WTC11 (cell line): Measurements from ENCODE around the gene NAT16. TPM values are rescaled to one million over a fixed set of nuclear protein-coding genes. Genes with fewer than 3 reads are reported as not detected.

Experiments used
- ATAC-seq: fragments of 200-7000 bp; cut with Tn5 transposase; 2 replicates; pipeline ENCODE4 v1.10.0; 2021; ENCODE audit warnings: mild to moderate bottlenecking, moderate library complexity
- CTCF ChIA-PET: fragments of 300-600 bp; sonication (Branson Sonifier 250); formaldehyde crosslinking; loops from one replicate; lab custom pipeline; 2021; ENCODE audit warnings: antibody characterized with exemption; lab: Charles Lee
- POLR2A ChIA-PET: fragments of 350-600 bp; sonication (Branson Sonifier 250); formaldehyde crosslinking; loops from one replicate; lab custom pipeline; 2021; ENCODE audit warnings: antibody characterized with exemption; lab: Charles Lee
- DNase-seq: peaks from one replicate; pipeline ENCODE4 v3.0.0; 2021; ENCODE audit warnings: low spot score
- H3K27ac Mint-ChIP-seq: 2 replicates; pipeline ENCODE4 v1.8.0; 2021; ENCODE audit warnings: mixed read lengths
- H3K27me3 Mint-ChIP-seq: 2 replicates; pipeline ENCODE4 v1.8.0; 2021; ENCODE audit warnings: low read depth, mild to moderate bottlenecking, moderate library complexity, mixed read lengths
- H3K36me3 Mint-ChIP-seq: 2 replicates; pipeline ENCODE4 v1.8.0; 2021; ENCODE audit warnings: mixed read lengths
- H3K4me1 Mint-ChIP-seq: 2 replicates; pipeline ENCODE4 v1.8.0; 2022; ENCODE audit warnings: mixed read lengths
- H3K4me3 Mint-ChIP-seq: 2 replicates; pipeline ENCODE4 v1.8.0; 2021; ENCODE audit warnings: mild to moderate bottlenecking, moderate library complexity, mixed read lengths
- H3K9me3 Mint-ChIP-seq: 2 replicates; pipeline ENCODE4 v1.8.0; 2021; ENCODE audit warnings: mixed read lengths
- CBFB ChIP-seq: sonication (generic); formaldehyde crosslinking; IDR thresholded peaks from 2 replicates; pipeline ENCODE4 v1.8.1; 2022; ENCODE audit warnings: mild to moderate bottlenecking, low read depth, missing genetic modification reagents
- ESRRA ChIP-seq: sonication (generic); formaldehyde crosslinking; IDR thresholded peaks from 2 replicates; pipeline ENCODE4 v1.8.1; 2022; ENCODE audit warnings: mild to moderate bottlenecking, missing genetic modification reagents, borderline replicate concordance
- GTF2I ChIP-seq: fragments of 250-450 bp; sonication (Bioruptor Pico); conservative IDR thresholded peaks from 2 replicates; pipeline ENCODE4 v1.4.0; 2021; ENCODE audit warnings: mild to moderate bottlenecking
- MAX ChIP-seq: sonication (generic); formaldehyde crosslinking; IDR thresholded peaks from 2 replicates; pipeline ENCODE4 v1.8.0; 2022; ENCODE audit warnings: mild to moderate bottlenecking, missing genetic modification reagents
- MXD4 ChIP-seq: fragments of 250-450 bp; sonication (Bioruptor Pico); IDR thresholded peaks from 2 replicates; pipeline ENCODE4 v1.8.0; 2021; ENCODE audit warnings: mild to moderate bottlenecking, moderate library complexity, borderline replicate concordance
- NFATC4 ChIP-seq: fragments of 250-450 bp; sonication (Bioruptor Pico); IDR thresholded peaks from 2 replicates; pipeline ENCODE4 v1.9.0; 2021; ENCODE audit warnings: mild to moderate bottlenecking
- PRDM15 ChIP-seq: sonication (generic); formaldehyde crosslinking; IDR thresholded peaks from 2 replicates; pipeline ENCODE4 v1.8.0; 2022; ENCODE audit warnings: missing genetic modification reagents
- RORB ChIP-seq: fragments of 250-450 bp; sonication (Bioruptor Pico); IDR thresholded peaks from 2 replicates; pipeline ENCODE4 v1.9.0; 2021; ENCODE audit warnings: mild to moderate bottlenecking
- SOX15 ChIP-seq: fragments of 250-450 bp; sonication (Bioruptor Pico); IDR thresholded peaks from 2 replicates; pipeline ENCODE4 v1.9.0; 2021; ENCODE audit warnings: mild to moderate bottlenecking
- SP1 ChIP-seq: sonication (generic); formaldehyde crosslinking; conservative IDR thresholded peaks from 2 replicates; pipeline ENCODE4 v1.8.1; 2022; ENCODE audit warnings: missing genetic modification reagents
- ZNF121 ChIP-seq: sonication (generic); formaldehyde crosslinking; IDR thresholded peaks from 2 replicates; pipeline ENCODE4 v1.8.0; 2023; ENCODE audit warnings: missing genetic modification reagents
- ZNF396 ChIP-seq: fragments of 250-450 bp; sonication (Bioruptor Pico); IDR thresholded peaks from 2 replicates; pipeline ENCODE4 v1.8.0; 2021; ENCODE audit warnings: mild to moderate bottlenecking, moderate library complexity, borderline replicate concordance
- total RNA-seq: library from RNA; stranded (reverse); gene quantifications from 3 replicates; pipeline ENCODE4 v1.2.3, GENCODE V29; 2021
- TF ChIP-seq, protein P1 (sequence below): sonication (generic); formaldehyde crosslinking; IDR thresholded peaks from 2 replicates; pipeline ENCODE4 v1.8.0; 2022; ENCODE audit warnings: mild to moderate bottlenecking, missing genetic modification reagents

The NAT16 gene
- total RNA-seq, 1 experiment from 2014 or later: 0.39 TPM

DNA sequence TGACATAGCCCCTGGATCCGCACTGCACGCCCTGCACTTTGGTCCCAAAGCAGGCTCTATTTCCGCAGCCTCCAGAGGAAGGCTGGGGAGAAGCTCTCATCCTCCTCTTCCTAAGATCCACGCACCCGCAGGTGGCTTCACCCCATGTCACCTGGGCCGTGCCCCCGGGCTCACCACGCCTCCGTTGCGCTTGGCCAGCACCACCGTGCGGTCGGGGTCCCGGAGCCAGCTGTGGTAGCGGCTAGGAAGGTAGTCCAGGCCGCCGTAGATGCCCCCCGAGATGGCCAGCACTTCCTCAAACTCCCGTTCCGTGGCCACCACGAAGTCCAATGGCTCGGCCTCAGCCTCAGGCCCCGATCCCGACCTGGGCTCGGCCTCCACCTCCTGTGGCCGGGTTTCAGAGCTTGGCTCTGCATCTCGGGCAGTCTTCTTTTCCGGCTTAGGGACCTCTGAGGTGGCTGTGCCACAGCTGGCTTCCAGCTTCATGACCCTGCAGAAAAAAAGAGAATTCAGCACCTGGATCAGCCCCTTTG, 5.7 kb downstream of the NAT16 start:
- DNase-seq: peak; percentile 41
- CTCF ChIA-PET: interaction anchor here (0.6 to 6.9 kb wide), 22 partner anchors 9 to 338 kb away, joined by 3 to 86 read pairs (median 8); partner anchors contain the start of genes PLOD3, TRIM56, VGF and ZNHIT1
- POLR2A ChIA-PET: interaction anchor here (0.6 to 2.2 kb wide), 7 partner anchors 8 to 490 kb away, joined by 3 to 14 read pairs (median 4); partner anchors contain the start of genes MOGAT3, PLOD3, VGF and ZNHIT1
- Mint-ChIP-seq H3K36me3 (no peaks in the 10 kb centered on the region), H3K27ac (no peak overlapping the region), H3K4me1 (peaks cover 37% of the 10 kb centered on the region), H3K9me3 (no peaks in the 10 kb centered on the region), H3K4me3 (peak overlapping the region; percentile 74), H3K27me3 (peaks cover 100% of the 10 kb centered on the region)
- TF ChIP-seq CBFB (0 out of 2 replicates have a peak, but pooled peaks have one; percentile 65), RORB (CRISPR knock-in tag) (no peak), NFATC4 (CRISPR knock-in tag) (no peak), MXD4 (CRISPR knock-in tag) (no peak), ZNF396 (CRISPR knock-in tag) (no peak), SOX15 (CRISPR knock-in tag) (no peak)
- ATAC-seq: no peak; the same call in 1 of the 2 replicates

DNA sequence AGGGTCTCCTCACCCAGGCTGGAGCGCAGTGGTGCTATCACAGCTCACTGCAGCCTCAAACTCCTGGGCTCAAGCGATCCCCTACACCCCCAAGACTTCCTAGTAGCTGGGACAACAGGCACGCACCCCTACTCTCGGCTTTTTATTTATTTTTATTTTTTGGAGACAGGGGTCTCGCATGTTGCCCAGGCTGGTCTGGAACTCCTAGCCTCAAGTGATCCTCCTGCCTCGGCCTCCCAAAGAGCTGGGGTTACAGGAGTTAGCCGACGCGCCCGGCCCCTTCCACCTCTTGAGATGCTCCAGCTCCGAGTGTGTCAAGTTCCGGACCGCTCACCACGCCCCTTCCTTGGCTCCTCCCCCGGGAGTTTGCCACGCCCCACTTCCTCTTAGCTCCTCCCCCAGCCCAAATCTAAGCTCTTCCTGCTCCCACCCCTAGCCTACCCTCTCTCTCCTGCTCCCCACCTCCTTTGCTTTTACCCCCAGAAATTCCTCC, 6.3 kb downstream of the NAT16 start:
- no peaks in the 10 kb centered on the region for H3K36me3 Mint-ChIP-seq
- DNase-seq (peak; percentile 91), ATAC-seq (peak; percentile 71)
- H3K4me3 Mint-ChIP-seq: peak overlapping the region; percentile 74
- H3K9me3 Mint-ChIP-seq: no peaks in the 10 kb centered on the region
- TF ChIP-seq ZNF121: peak; percentile 82; the same call in 1 of the 2 replicates
- TF ChIP-seq GTF2I (CRISPR knock-in tag): peak; percentile 89
- no peak for TF ChIP-seq ESRRA (CRISPR knock-in tag)
- TF ChIP-seq PRDM15: peak; percentile 95
- TF ChIP-seq SP1: peak; percentile 34; the same call in 1 of the 2 replicates
- H3K27ac Mint-ChIP-seq: no peak overlapping the region
- CTCF ChIA-PET: interaction anchor here (0.7 to 6.9 kb wide), 21 partner anchors 8 to 337 kb away, joined by 3 to 86 read pairs (median 9); partner anchors contain the start of genes PLOD3, TRIM56, VGF and ZNHIT1
- POLR2A ChIA-PET: interaction anchor here (0.6 to 2.2 kb wide), 8 partner anchors 9 to 490 kb away, joined by 3 to 14 read pairs (median 4); partner anchors contain the start of genes MOGAT3, PLOD3, VGF and ZNHIT1
- peaks cover 43% of the 10 kb centered on the region for H3K4me1 Mint-ChIP-seq
- peaks cover 100% of the 10 kb centered on the region for H3K27me3 Mint-ChIP-seq

- Mint-ChIP-seq H3K27me3 (peaks cover 100% of the 10 kb centered on the region), H3K27ac (no peak overlapping the region), H3K4me1 (peaks cover 48% of the 10 kb centered on the region), H3K36me3 (no peaks in the 10 kb centered on the region), H3K9me3 (no peaks in the 10 kb centered on the region), H3K4me3 (peak overlapping the region; percentile 74)
- POLR2A ChIA-PET: interaction anchor here (0.9 to 2.2 kb wide), 5 partner anchors 8 to 45 kb away, joined by 3 to 14 read pairs (median 4); partner anchors contain the start of genes PLOD3, VGF and ZNHIT1
- no peak for ATAC-seq
- TF ChIP-seq MAX (CRISPR knock-in tag): peak; percentile 22; the same call in 1 of the 2 replicates
- TF ChIP-seq, protein P1, sequence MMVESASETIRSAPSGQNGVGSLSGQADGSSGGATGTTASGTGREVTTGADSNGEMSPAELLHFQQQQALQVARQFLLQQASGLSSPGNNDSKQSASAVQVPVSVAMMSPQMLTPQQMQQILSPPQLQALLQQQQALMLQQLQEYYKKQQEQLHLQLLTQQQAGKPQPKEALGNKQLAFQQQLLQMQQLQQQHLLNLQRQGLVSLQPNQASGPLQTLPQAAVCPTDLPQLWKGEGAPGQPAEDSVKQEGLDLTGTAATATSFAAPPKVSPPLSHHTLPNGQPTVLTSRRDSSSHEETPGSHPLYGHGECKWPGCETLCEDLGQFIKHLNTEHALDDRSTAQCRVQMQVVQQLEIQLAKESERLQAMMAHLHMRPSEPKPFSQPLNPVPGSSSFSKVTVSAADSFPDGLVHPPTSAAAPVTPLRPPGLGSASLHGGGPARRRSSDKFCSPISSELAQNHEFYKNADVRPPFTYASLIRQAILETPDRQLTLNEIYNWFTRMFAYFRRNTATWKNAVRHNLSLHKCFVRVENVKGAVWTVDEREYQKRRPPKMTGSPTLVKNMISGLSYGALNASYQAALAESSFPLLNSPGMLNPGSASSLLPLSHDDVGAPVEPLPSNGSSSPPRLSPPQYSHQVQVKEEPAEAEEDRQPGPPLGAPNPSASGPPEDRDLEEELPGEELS (CRISPR knock-in tag): no peak
- CTCF ChIA-PET: interaction anchor here (0.7 to 6.9 kb wide), 19 partner anchors 8 to 337 kb away, joined by 3 to 86 read pairs (median 9); partner anchors contain the start of genes PLOD3, TRIM56, VGF and ZNHIT1
- DNase-seq: peak; percentile 18
Measured at GRCh38 chr7:101172854-101173751, 7.0 kb downstream of the NAT16 start.
